ENCODE measurements around the gene OPA1.

Gene OPA1

GRCh38 chr3:193655831-193656433, 62.9 kb downstream of the OPA1 start:
- no peak for DNase-seq

GRCh38 chr3:193656445-193656844, 63.4 kb downstream of the OPA1 start:
- no peak for DNase-seq

- DNase-seq, result no peak
Observed at GRCh38 chr3:193656878-193657282, 63.9 kb downstream of the OPA1 start.

- no peak for DNase-seq
Observed at GRCh38 chr3:193660171-193660570, 67.2 kb downstream of the OPA1 start.

GRCh38 chr3:193660698-193661411, 67.8 kb downstream of the OPA1 start:
- no peak for DNase-seq

- no peak for DNase-seq
Observed at GRCh38 chr3:193662757-193663322, 69.8 kb downstream of the OPA1 start.

- DNase-seq, result no peak
Observed at GRCh38 chr3:193665370-193665989, 72.5 kb downstream of the OPA1 start.

GRCh38 chr3:193673845-193674244, 80.8 kb downstream of the OPA1 start:
- no peak for DNase-seq

- no peak for DNase-seq
Observed at GRCh38 chr3:193674714-193675113, 81.7 kb downstream of the OPA1 start.

- DNase-seq, result no peak
Observed at GRCh38 chr3:193677734-193678133, 84.7 kb downstream of the OPA1 start.

GRCh38 chr3:193680220-193680619, 87.2 kb downstream of the OPA1 start:
- no peak for DNase-seq

GRCh38 chr3:193681631-193682030, 88.6 kb downstream of the OPA1 start:
- DNase-seq, result no peak

- no peak for DNase-seq
Observed at GRCh38 chr3:193686665-193687483, 93.9 kb downstream of the OPA1 start.

GRCh38 chr3:193688834-193689714, 96.1 kb downstream of the OPA1 start:
- no peak for DNase-seq

GRCh38 chr3:193693774-193694173, 100.8 kb downstream of the OPA1 start:
- DNase-seq, result no peak

GRCh38 chr3:193701953-193702635, 109.1 kb downstream of the OPA1 start:
- DNase-seq, result no peak

- DNase-seq, result no peak
Observed at GRCh38 chr3:193702967-193703366, 110.0 kb downstream of the OPA1 start.

- DNase-seq, result no peak
Observed at GRCh38 chr3:193704431-193704830, 111.4 kb downstream of the OPA1 start.

GRCh38 chr3:193708270-193708669, 115.3 kb downstream of the OPA1 start:
- no peak for DNase-seq

- DNase-seq, result no peak
Observed at GRCh38 chr3:193710286-193711165, 117.5 kb downstream of the OPA1 start.

GRCh38 chr3:193711166-193711485, 118.1 kb downstream of the OPA1 start:
- no peak for DNase-seq
